MM.1S (cell line): ENCODE data around the gene CIRBP.

ENCODE experiments used
- DNase-seq: peaks from one replicate; pipeline ENCODE4 v3.0.0-alpha.2; 2015
- H2AFZ ChIP-seq: fragments of 300-600 bp; sonication (generic); 2 replicates; pipeline ENCODE4 v1.6.0; 2016; ENCODE audit warnings: antibody characterized with exemption, low read length
- H3F3A ChIP-seq: fragments of 300-600 bp; sonication (generic); 2 replicates; pipeline ENCODE4 v1.6.1; 2016; ENCODE audit warnings: mild to moderate bottlenecking, antibody characterized with exemption, low read length, moderate library complexity, mixed read lengths; ENCODE audit not compliant: insufficient read depth
- H3K27ac ChIP-seq: fragments of 300-600 bp; sonication (generic); 2 replicates; pipeline ENCODE4 v1.5.1; 2016; ENCODE audit warnings: mild to moderate bottlenecking, low read length
- H3K27me3 ChIP-seq: fragments of 300-600 bp; sonication (generic); replicated peaks from 2 replicates; pipeline ENCODE4 v1.6.0; 2016; ENCODE audit warnings: low read length; ENCODE audit not compliant: insufficient read depth
- H3K36me3 ChIP-seq: fragments of 300-600 bp; sonication (generic); replicated peaks from 2 replicates; pipeline ENCODE4 v1.6.1; 2016; ENCODE audit warnings: mild to moderate bottlenecking, low read length, mixed read lengths; ENCODE audit not compliant: insufficient read depth
- H3K4me1 ChIP-seq: fragments of 300-600 bp; sonication (generic); 2 replicates; pipeline ENCODE4 v1.6.1; 2016; ENCODE audit warnings: low read length, mixed read lengths
- H3K4me2 ChIP-seq: fragments of 300-600 bp; sonication (generic); 2 replicates; pipeline ENCODE4 v1.6.0; 2016; ENCODE audit warnings: low read depth, low read length
- H3K4me3 ChIP-seq: fragments of 300-600 bp; sonication (generic); 2 replicates; pipeline ENCODE4 v1.5.1; 2016; ENCODE audit warnings: low read length, mixed read lengths
- H3K79me2 ChIP-seq: fragments of 300-600 bp; sonication (generic); 2 replicates; pipeline ENCODE4 v1.6.1; 2016; ENCODE audit warnings: mixed run types, low read length, mixed read lengths
- H3K9ac ChIP-seq: fragments of 300-600 bp; sonication (generic); 2 replicates; pipeline ENCODE4 v1.6.1; 2016; ENCODE audit warnings: low read length, mixed read lengths
- H3K9me2 ChIP-seq: fragments of 300-600 bp; sonication (generic); replicated peaks from 2 replicates; pipeline ENCODE4 v1.6.1; 2016; ENCODE audit warnings: mild to moderate bottlenecking, low read length, mixed read lengths; ENCODE audit not compliant: insufficient read depth
- H3K9me3 ChIP-seq: fragments of 300-600 bp; sonication (generic); replicated peaks from 2 replicates; pipeline ENCODE4 v1.6.1; 2016; ENCODE audit warnings: mild to moderate bottlenecking, low read length, mixed read lengths; ENCODE audit not compliant: insufficient read depth
- H4K20me1 ChIP-seq: fragments of 300-600 bp; sonication (generic); 2 replicates; pipeline ENCODE4 v1.6.1; 2016; ENCODE audit warnings: mild to moderate bottlenecking, low read length, moderate library complexity, mixed read lengths; ENCODE audit not compliant: insufficient read depth
- CTCF ChIP-seq: fragments of 300-600 bp; sonication (generic); IDR thresholded peaks from 2 replicates; pipeline ENCODE4 v1.5.1; 2016; ENCODE audit warnings: antibody characterized with exemption, low read length, mixed read lengths
- EZH2 ChIP-seq: fragments of 300-600 bp; sonication (generic); optimal IDR thresholded peaks from 2 replicates; pipeline ENCODE3; 2017; ENCODE audit warnings: low read depth, mild to moderate bottlenecking, antibody characterized with exemption, low read length, mixed read lengths
- EZH2phosphoT487 ChIP-seq: fragments of 300-600 bp; sonication (generic); IDR thresholded peaks from 2 replicates; pipeline ENCODE4 v1.6.1; 2018; ENCODE audit warnings: antibody characterized with exemption, low read length

Gene CIRBP

DNA sequence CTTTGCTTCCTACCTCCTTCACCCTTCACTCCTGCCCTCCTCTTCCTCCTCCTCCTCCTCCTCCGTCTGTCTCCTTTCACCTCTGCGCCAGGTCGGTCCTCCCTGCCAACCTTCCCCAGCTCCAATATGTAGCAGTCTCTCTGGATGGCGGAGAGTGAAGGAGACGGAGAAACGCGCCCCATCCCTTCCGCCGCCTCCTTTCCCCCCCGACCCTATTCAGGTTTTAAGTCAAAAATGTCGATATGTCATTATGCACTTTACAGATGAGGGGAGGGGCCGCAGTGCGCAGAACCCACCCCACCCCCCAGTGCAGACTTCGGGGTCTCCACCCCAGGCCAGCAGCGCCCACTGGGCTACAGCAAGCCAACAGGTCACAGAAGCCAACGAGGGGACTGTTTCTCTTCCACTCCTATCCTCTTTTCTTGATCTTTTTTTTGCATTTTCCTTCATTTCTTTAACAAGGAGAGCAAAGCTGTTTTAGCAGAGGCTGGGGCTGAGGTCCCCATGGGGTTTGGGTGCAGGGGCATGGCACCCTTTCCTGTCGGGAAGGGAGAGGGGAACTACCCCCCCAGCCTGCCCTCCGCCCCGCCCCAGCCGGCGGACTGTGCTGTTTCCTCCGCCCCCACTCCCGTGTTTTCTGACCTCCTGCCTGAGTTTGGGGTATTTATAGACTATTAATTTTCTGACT, 11.5 kb upstream of the CIRBP start:
- Histone ChIP-seq H3K9ac (no peak overlapping the region), H4K20me1 (no peaks in the 10 kb centered on the region), H3K27ac (no peak overlapping the region), H3K79me2 (peaks cover 31% of the 10 kb centered on the region), H3K27me3 (no peaks in the 10 kb centered on the region), H3K9me2 (no peaks in the 10 kb centered on the region), H3F3A (peaks cover 23% of the 10 kb centered on the region), H3K36me3 (peaks cover 12% of the 10 kb centered on the region; the same call in 1 of the 2 replicates), H2AFZ (no peak overlapping the region), H3K4me2 (no peak overlapping the region), H3K4me1 (peaks cover 23% of the 10 kb centered on the region), H3K4me3 (no peak overlapping the region), H3K9me3 (no peaks in the 10 kb centered on the region)
- TF ChIP-seq EZH2phosphoT487 (no peak), EZH2 (no peak), CTCF (no peak)
- DNase-seq: no peak

GRCh38 chr19:1258163-1258492, 11.0 kb upstream of the CIRBP start:
- TF ChIP-seq CTCF (no peak), EZH2 (no peak), EZH2phosphoT487 (no peak)
- Histone ChIP-seq H3K9ac (no peak overlapping the region; the same call in 1 of the 2 replicates), H3K27me3 (no peaks in the 10 kb centered on the region), H3K27ac (0 out of 2 replicates have a peak overlapping the region, but pooled peaks have one; percentile 4), H3K9me3 (no peaks in the 10 kb centered on the region), H3F3A (peaks cover 23% of the 10 kb centered on the region), H3K4me1 (peaks cover 23% of the 10 kb centered on the region), H3K36me3 (peaks cover 12% of the 10 kb centered on the region; the same call in 1 of the 2 replicates), H3K79me2 (peaks cover 29% of the 10 kb centered on the region), H2AFZ (no peak overlapping the region), H3K4me2 (peak overlapping the region; percentile 98; the same call in 1 of the 2 replicates), H3K4me3 (no peak overlapping the region), H4K20me1 (no peaks in the 10 kb centered on the region), H3K9me2 (no peaks in the 10 kb centered on the region)
- DNase-seq: no peak

DNA sequence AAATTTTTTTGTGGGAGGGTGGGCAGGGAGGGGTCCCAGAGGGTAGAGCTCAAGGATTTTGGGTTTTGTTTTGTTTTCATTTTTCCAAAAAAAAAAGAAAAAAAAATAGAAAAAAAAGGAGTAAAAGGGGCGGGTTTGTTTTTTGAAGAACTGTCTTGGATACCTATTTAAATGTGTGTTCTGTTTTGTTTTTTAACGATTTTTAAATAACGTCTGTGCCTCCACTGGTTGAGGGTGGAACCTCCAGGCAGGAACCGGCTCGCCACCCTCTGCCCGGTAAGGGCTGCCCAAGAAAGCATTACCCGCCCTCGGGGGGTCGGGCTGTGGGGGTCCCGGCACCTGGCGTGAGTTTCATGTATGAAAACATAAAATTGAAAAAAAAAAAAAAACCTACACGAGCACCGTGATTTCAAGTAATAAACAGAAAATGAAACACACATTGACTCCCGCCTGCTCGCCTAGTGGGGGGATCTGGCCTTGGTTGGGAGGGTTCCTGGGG, 10.4 kb upstream of the CIRBP start:
- no peaks in the 10 kb centered on the region for H4K20me1 ChIP-seq
- H3K27ac ChIP-seq: peak overlapping the region; percentile 82
- peaks cover 25% of the 10 kb centered on the region for H3K79me2 ChIP-seq
- no peaks in the 10 kb centered on the region for H3K9me3 ChIP-seq
- no peaks in the 10 kb centered on the region for H3K27me3 ChIP-seq
- peak overlapping the region; percentile 98 for H3K4me2 ChIP-seq
- peaks cover 23% of the 10 kb centered on the region for H3F3A ChIP-seq
- peak overlapping the region; percentile 75 for H3K4me3 ChIP-seq
- H3K9me2 ChIP-seq: no peaks in the 10 kb centered on the region
- H3K9ac ChIP-seq: peak overlapping the region; percentile 81
- TF ChIP-seq EZH2 (no peak), EZH2phosphoT487 (no peak), CTCF (no peak; the same call in 1 of the 2 replicates)
- H3K36me3 ChIP-seq: peaks cover 12% of the 10 kb centered on the region; the same call in 1 of the 2 replicates
- H3K4me1 ChIP-seq: peaks cover 23% of the 10 kb centered on the region
- peak overlapping the region; percentile 24 for H2AFZ ChIP-seq
- no peak for DNase-seq
